ENCODE results near the gene ZDHHC13.

DNA sequence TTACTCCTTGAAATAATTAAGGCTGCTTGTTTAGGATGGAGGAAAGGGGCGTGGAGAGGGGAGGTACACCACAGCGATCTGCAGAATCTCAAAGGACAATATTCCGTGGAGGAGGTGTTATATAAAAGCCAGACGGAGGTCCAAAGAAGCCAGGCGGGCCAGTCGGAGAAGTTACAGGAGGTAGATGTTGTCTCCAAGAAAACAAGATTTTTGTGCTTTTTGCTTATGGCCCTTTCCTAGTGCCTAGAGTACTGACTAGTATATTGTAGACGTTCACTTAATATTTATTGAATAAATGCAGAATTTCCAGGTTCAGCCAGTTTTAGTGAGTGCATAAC lies 761 bp downstream of the ZDHHC13 start:
- TF ChIP-seq EGR1 (IDR thresholded peaks at IDR 0.05; ENCODE audit: borderline replicate concordance in 1 of 2, low read depth in 2 of 2, low read length in 2 of 2) (no peak), HDAC2 (IDR thresholded peaks at IDR 0.05) (no peak)
